A549 (cell line): ENCODE data around the gene ACAD11. TPM values are rescaled to one million over a fixed set of nuclear protein-coding genes. Genes with fewer than 3 reads are reported as not detected.
A peak's percentile ranks its signal among the peaks of the same experiment; 100 is the strongest.

ENCODE experiments used
- ATAC-seq, 2 experiments: fragments of 200-7000 bp in 1 of 2; fragments of >200 bp in 1 of 2; cut with Nextera tagmentation in 1 of 2; cut with Tn5 transposase in 1 of 2; 3 replicates each; pipeline versions ENCODE4 v1.8.0 to v1.9.1; 2018 to 2020; ENCODE audit warnings: mild to moderate bottlenecking in 1 of 2, moderate library complexity in 1 of 2
- CTCF ChIA-PET: fragments of 300-600 bp; sonication (Branson Sonifier 250); formaldehyde crosslinking; extraction: SDS; loops from one replicate; lab custom pipeline; 2021; ENCODE audit warnings: antibody characterized with exemption, inconsistent platforms; lab: Yijun Ruan, JAX
- POLR2A ChIA-PET: fragments of 350-600 bp; formaldehyde crosslinking; extraction: SDS; loops from one replicate; lab custom pipeline; 2021; ENCODE audit warnings: antibody characterized with exemption, inconsistent platforms; lab: Yijun Ruan, JAX
- DNase-seq, 2 experiments: peaks; one replicate each; pipeline versions ENCODE4 v3.0.0 to v3.0.0-alpha.2; 2011 to 2016; ENCODE audit warnings: low read depth in 1 of 2, low spot score in 1 of 2
- FAIRE-seq: peaks from 2 replicates; lab custom pipeline; 2011; peaks lifted over from hg19 to GRCh38; lab: Jason Lieb, UNC
- H3K27ac ChIP-seq, 2 experiments: fragments of >200 bp; sonication (Bioruptor Twin); formaldehyde crosslinking; 3 replicates each; pipeline ENCODE4 v1.5.1; 2016 to 2017
- H3K4me1 ChIP-seq: fragments of >200 bp; sonication (Bioruptor Twin); formaldehyde crosslinking; 3 replicates; pipeline ENCODE4 v1.6.1; 2016
- H3K4me2 ChIP-seq: fragments of >200 bp; sonication (Bioruptor Twin); formaldehyde crosslinking; 3 replicates; pipeline ENCODE4 v1.6.1; 2016
- H3K4me3 ChIP-seq: fragments of >200 bp; sonication (Bioruptor Twin); formaldehyde crosslinking; 3 replicates; pipeline ENCODE4 v1.5.1; 2016
- H3K9me3 ChIP-seq: fragments of >200 bp; sonication (Bioruptor Twin); formaldehyde crosslinking; 3 replicates; pipeline ENCODE4 v1.6.1; 2016
- CEBPB ChIP-seq, 2 experiments: fragments of >200 bp in 1 of 2; sonication (Bioruptor Twin) in 1 of 2; formaldehyde crosslinking in 1 of 2; IDR thresholded peaks; 2 replicates each; pipeline ENCODE4 v1.6.1; 2012 to 2016
- CHD2 ChIP-seq: fragments of 150-350 bp; IDR thresholded peaks from 2 replicates; pipeline ENCODE4 v1.6.1; 2014; ENCODE audit warnings: low read length; ENCODE audit not compliant: partially characterized antibody
- FOSB ChIP-seq: fragments of 250-450 bp; sonication (Bioruptor Pico); IDR thresholded peaks from 2 replicates; pipeline ENCODE4 v1.5.0; 2020; ENCODE audit warnings: mild to moderate bottlenecking, moderate library complexity
- GATA3 ChIP-seq: IDR thresholded peaks from 2 replicates; pipeline ENCODE4 v1.6.1; 2012; ENCODE audit warnings: borderline replicate concordance
- HOXB5 ChIP-seq: fragments of 250-450 bp; sonication (Bioruptor Pico); IDR thresholded peaks from 2 replicates; pipeline ENCODE4 v1.5.0; 2020; ENCODE audit warnings: mild to moderate bottlenecking, moderate library complexity
- KDM1A ChIP-seq: fragments of 200-600 bp; sonication (generic); IDR thresholded peaks from 2 replicates; pipeline ENCODE4 v1.6.1; 2016; ENCODE audit warnings: low read depth, mild to moderate bottlenecking
- MAFK ChIP-seq: fragments of 450-650 bp; IDR thresholded peaks from 2 replicates; pipeline ENCODE4 v1.6.1; 2014; ENCODE audit not compliant: partially characterized antibody
- MYC ChIP-seq: IDR thresholded peaks from 2 replicates; pipeline ENCODE4 v1.6.1; 2012; ENCODE audit warnings: mild to moderate bottlenecking, inconsistent platforms, low read length, improper control_type of control experiment, borderline replicate concordance
- PHF8 ChIP-seq: fragments of 200-600 bp; sonication (generic); IDR thresholded peaks from 2 replicates; pipeline ENCODE4 v1.6.1; 2016; ENCODE audit warnings: low read depth, mild to moderate bottlenecking, antibody characterized with exemption, moderate library complexity, borderline replicate concordance
- RARB ChIP-seq: fragments of 250-450 bp; sonication (Bioruptor Pico); IDR thresholded peaks from 2 replicates; pipeline ENCODE4 v1.8.0; 2021; ENCODE audit warnings: mild to moderate bottlenecking, moderate library complexity
- SREBF2 ChIP-seq: fragments of 450-650 bp; IDR thresholded peaks from 2 replicates; pipeline ENCODE4 v1.6.1; 2014; ENCODE audit warnings: mild to moderate bottlenecking, moderate library complexity
- TFCP2L1 ChIP-seq: fragments of 250-450 bp; sonication (Bioruptor Pico); IDR thresholded peaks from 2 replicates; pipeline ENCODE4 v1.5.0; 2021; ENCODE audit warnings: mild to moderate bottlenecking
- WGBS: methylation state at CpG from one replicate; pipeline ENCODE4 v1.1.6; 2017; ENCODE audit errors: missing lambda C conversion rate; 5-methylcytosine and 5-hydroxymethylcytosine counted together
- polyA plus RNA-seq, 4 experiments: library from polyadenylated mRNA; depleted of rRNA in 3 of 4; stranded (reverse); fragments of >200 nt; fragmentation: RNase III in 1 of 4; extraction: RNeasy Plus Mini Kit Qiagen cat#74134 plus additional on column Dnase treatment in 1 of 4; gene quantifications; 2 replicates in 3 of 4; 3 replicates in 1 of 4; pipeline ENCODE4 v1.2.3, GENCODE V29; 2011 to 2017
- TF ChIP-seq, protein P1 (sequence below): fragments of 150-350 bp; IDR thresholded peaks from 2 replicates; pipeline ENCODE4 v1.6.1; 2014; ENCODE audit warnings: low read depth, mild to moderate bottlenecking, low read length
- TF ChIP-seq, protein P2 (sequence below): fragments of >200 bp; sonication (Bioruptor Twin); formaldehyde crosslinking; IDR thresholded peaks from 3 replicates; pipeline ENCODE4 v1.5.1; 2016
- TF ChIP-seq, protein P3 (sequence below): IDR thresholded peaks from 2 replicates; pipeline ENCODE4 v1.6.1; 2012
- TF ChIP-seq, protein P4 (sequence below): IDR thresholded peaks from 2 replicates; pipeline ENCODE4 v1.6.1; 2012; ENCODE audit warnings: low read depth, borderline replicate concordance

The ACAD11 gene
- polyA plus RNA-seq, 2 of the 4 experiments (the other 2 are of a cell fraction) = 10.3 to 19.2 TPM

DNA sequence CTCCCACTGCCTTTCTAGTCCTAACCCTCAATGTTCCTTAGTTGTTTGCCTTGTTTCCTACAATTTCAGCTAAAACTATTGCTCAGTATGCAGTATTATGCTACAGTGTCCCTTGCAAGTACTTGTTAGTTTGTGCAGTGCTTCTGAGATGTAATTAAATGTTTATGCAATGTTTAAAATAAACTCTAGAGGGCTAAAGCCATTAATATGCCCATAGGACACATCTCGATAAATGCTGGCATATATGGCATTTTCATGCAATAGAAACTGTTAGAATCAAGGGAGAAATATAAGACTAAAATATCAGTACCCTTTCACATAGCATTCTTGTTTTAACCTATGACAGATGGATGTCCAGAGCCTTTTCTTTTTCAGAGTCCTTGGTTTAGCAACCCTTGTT lies 122.3 kb downstream of the ACAD11 start:
- H3K4me3 ChIP-seq = no peak overlapping the region
- 71% methylated on average over 1 of the region's 1 CpG for WGBS
- ChIA-PET CTCF (interaction anchor here (1.2 to 3.4 kb wide), 6 partner anchors 8 to 105 kb away, joined by 3 to 16 read pairs (median 6); no protein-coding TSS in a partner anchor), POLR2A (no interaction called here)
- no peak overlapping the region for H3K27ac ChIP-seq
- DNase-seq = no peak
- TF ChIP-seq MAFK (no peak), GATA3 (no peak), SREBF2 (no peak), FOSB (CRISPR knock-in tag) (no peak), PHF8 (no peak), CHD2 (no peak), KDM1A (no peak), MYC (no peak), HOXB5 (CRISPR knock-in tag) (no peak), RARB (no peak), TFCP2L1 (CRISPR knock-in tag) (no peak)
- TF ChIP-seq, protein P1, sequence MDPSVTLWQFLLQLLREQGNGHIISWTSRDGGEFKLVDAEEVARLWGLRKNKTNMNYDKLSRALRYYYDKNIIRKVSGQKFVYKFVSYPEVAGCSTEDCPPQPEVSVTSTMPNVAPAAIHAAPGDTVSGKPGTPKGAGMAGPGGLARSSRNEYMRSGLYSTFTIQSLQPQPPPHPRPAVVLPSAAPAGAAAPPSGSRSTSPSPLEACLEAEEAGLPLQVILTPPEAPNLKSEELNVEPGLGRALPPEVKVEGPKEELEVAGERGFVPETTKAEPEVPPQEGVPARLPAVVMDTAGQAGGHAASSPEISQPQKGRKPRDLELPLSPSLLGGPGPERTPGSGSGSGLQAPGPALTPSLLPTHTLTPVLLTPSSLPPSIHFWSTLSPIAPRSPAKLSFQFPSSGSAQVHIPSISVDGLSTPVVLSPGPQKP = no peak
- TF ChIP-seq, protein P2, sequence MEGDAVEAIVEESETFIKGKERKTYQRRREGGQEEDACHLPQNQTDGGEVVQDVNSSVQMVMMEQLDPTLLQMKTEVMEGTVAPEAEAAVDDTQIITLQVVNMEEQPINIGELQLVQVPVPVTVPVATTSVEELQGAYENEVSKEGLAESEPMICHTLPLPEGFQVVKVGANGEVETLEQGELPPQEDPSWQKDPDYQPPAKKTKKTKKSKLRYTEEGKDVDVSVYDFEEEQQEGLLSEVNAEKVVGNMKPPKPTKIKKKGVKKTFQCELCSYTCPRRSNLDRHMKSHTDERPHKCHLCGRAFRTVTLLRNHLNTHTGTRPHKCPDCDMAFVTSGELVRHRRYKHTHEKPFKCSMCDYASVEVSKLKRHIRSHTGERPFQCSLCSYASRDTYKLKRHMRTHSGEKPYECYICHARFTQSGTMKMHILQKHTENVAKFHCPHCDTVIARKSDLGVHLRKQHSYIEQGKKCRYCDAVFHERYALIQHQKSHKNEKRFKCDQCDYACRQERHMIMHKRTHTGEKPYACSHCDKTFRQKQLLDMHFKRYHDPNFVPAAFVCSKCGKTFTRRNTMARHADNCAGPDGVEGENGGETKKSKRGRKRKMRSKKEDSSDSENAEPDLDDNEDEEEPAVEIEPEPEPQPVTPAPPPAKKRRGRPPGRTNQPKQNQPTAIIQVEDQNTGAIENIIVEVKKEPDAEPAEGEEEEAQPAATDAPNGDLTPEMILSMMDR = no peak
- TF ChIP-seq, protein P3, sequence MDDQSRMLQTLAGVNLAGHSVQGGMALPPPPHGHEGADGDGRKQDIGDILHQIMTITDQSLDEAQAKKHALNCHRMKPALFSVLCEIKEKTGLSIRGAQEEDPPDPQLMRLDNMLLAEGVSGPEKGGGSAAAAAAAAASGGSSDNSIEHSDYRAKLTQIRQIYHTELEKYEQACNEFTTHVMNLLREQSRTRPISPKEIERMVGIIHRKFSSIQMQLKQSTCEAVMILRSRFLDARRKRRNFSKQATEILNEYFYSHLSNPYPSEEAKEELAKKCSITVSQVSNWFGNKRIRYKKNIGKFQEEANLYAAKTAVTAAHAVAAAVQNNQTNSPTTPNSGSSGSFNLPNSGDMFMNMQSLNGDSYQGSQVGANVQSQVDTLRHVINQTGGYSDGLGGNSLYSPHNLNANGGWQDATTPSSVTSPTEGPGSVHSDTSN = no peak
- H3K4me2 ChIP-seq = no peak overlapping the region
- ATAC-seq = peak in 1 of 2 experiments; percentile 46; a peak in 2 of 6 replicates
- peaks cover 4% of the 10 kb centered on the region; the same call in 2 of the 3 replicates for H3K4me1 ChIP-seq
- H3K9me3 ChIP-seq = no peaks in the 10 kb centered on the region
- FAIRE-seq = no peak

DNA sequence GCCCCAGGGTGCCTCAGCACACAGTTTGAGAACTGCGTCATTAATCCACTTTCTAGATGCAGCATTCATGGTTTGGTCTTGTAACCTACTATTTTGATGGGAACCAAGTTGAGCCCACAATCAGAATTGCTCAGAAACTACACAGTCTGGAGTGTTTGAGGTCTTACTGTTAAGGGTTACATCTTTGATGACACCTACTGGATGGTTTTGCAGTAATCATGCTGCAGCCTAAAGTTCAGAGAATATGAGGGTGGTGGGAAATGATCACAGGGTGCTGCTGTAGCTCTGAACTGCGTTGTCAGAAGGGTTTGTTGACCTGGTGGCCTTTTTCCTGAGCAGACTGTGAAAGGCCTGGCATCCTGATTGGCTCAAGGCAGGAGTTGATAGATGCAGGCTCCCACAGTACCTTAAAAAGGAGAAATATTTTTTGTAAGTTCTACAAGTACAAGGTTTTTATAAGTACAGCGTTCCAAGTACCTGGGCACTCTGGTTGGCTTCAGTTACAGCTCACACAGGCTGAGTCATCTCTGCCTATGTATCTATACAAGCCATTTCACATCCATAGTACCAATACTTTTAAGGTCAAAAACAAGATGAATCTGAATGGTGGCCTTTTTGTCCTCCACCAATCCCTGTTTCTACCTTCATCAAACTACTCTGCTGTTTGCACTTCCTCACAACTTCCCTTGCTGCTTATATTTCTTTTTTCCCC lies 123.0 kb downstream of the ACAD11 start:
- ATAC-seq = peak; percentile 34 to 46; a peak in 5 of 6 replicates
- FAIRE-seq = no peak
- no peak overlapping the region for H3K4me3 ChIP-seq
- H3K4me1 ChIP-seq = no peaks in the 10 kb centered on the region
- POLR2A ChIA-PET = no interaction called here
- H3K9me3 ChIP-seq = no peaks in the 10 kb centered on the region
- no peak for DNase-seq
- no peak overlapping the region for H3K27ac ChIP-seq
- H3K4me2 ChIP-seq = no peak overlapping the region
- TF ChIP-seq, protein P4, sequence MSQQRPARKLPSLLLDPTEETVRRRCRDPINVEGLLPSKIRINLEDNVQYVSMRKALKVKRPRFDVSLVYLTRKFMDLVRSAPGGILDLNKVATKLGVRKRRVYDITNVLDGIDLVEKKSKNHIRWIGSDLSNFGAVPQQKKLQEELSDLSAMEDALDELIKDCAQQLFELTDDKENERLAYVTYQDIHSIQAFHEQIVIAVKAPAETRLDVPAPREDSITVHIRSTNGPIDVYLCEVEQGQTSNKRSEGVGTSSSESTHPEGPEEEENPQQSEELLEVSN = no peak
- TF ChIP-seq CEBPB (IDR thresholded peaks at IDR 0.05) = no peak
- 85% methylated on average over 3 of the region's 3 CpGs for WGBS
- CTCF ChIA-PET = interaction anchor here (0.5 to 3.4 kb wide), 15 partner anchors 9 to 114 kb away, joined by 3 to 16 read pairs (median 5); no protein-coding TSS in a partner anchor
